ENCODE measurements around the gene ZBTB12.
"Not testable (repeated sequence)": the region's sequence is repeated elsewhere in the genome, so short reads cannot be mapped to it uniquely, and the experiment has no call there.

ZBTB12 gene, protein sequence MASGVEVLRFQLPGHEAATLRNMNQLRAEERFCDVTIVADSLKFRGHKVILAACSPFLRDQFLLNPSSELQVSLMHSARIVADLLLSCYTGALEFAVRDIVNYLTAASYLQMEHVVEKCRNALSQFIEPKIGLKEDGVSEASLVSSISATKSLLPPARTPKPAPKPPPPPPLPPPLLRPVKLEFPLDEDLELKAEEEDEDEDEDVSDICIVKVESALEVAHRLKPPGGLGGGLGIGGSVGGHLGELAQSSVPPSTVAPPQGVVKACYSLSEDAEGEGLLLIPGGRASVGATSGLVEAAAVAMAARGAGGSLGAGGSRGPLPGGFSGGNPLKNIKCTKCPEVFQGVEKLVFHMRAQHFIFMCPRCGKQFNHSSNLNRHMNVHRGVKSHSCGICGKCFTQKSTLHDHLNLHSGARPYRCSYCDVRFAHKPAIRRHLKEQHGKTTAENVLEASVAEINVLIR

DNA sequence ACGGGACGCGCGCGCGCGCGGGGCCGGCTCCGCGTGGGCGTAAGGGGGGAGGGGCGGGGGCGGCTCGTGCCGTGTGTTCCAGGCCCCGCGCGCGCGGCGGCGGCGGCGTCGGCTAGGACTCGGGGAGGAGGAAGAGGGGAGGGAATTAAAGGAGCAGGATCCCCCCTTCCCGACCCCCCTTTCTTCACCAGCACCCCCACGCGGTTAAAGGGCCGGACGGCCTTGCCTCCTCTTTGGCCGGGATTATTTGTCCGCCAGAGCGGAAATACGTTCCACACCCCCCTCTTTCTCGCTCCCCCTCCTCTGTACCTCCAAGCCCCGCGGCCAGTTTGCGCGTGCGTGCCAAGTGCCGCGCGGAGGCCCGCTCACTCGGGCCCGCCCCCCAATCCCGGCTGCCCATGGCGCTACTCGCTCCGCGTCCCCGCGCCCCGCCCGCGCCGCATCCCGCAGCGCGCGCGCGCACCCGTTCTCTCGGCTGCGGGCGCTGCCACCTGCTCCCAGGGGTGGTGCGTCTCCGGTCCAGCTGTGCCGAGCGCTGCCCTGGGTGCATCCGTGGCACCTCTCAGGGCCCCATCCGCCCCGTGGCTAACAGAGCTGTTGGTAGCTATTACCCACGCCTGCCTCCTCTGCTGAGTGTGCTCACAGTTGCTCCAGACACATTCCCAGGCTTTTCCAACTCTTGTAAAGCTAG is at the start of gene ZBTB12:
Gene ZBTB12, minus strand, starts transcription at position 134 of the 691 bp plus-strand sequence. CDS start 781 bp downstream, outside the sequence.
- no peak for DNase-seq

- no peak for DNase-seq
Observed at GRCh38 chr6:31949926-31950548, 48.2 kb upstream of the ZBTB12 start.

- DNase-seq: no peak
Observed at GRCh38 chr6:31948753-31949413, 47.0 kb upstream of the ZBTB12 start.

DNA sequence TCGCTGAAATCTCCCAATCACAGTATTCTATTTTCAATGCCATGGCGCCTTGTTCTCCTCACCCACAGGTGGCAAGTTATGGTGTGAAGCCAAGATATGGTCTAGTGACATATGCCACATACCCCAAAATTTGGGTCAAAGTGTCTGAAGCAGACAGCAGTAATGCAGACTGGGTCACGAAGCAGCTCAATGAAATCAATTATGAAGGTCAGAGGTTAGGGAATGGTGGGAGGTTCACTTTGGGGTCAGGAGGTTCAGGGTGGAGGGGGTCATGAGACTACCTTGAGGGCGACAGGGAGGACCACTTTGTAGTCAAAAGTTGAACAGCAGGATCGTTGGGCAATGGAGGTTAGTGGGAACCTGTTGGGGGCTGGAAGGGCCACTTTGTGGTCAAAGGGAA is 46.4 kb upstream of the ZBTB12 start:
- DNase-seq: no peak

DNA sequence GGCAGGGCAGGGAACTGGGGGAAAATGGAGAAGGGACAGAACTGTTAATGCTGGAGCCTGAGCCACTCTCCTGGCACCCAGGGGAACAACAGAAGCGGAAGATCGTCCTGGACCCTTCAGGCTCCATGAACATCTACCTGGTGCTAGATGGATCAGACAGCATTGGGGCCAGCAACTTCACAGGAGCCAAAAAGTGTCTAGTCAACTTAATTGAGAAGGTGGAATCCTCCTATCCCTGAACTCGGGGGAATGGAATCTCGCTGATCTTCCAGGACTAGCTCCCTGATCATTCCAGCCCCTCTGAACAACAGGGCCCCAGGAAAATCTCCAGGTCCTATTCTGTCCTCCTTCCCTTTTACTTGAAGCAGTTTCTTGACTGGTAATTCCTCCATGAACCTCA is 46.0 kb upstream of the ZBTB12 start:
- no peak for DNase-seq

DNA sequence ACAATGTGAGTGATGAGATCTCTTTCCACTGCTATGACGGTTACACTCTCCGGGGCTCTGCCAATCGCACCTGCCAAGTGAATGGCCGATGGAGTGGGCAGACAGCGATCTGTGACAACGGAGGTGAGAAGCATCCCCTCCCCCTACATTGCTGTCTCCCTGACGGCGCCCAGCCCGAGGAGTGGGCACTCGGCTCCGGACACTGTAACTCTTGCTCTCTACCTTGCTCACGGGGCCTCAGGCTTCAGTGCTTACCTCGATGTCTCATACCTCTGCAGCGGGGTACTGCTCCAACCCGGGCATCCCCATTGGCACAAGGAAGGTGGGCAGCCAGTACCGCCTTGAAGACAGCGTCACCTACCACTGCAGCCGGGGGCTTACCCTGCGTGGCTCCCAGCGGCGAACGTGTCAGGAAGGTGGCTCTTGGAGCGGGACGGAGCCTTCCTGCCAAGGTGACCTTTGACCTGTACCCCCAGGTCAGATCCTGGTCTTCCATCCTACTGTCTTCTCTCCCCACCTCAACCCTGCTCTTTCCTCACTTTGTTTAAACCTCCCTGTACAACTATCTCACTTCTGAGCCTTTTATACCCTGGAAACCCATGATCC is 45.3 kb upstream of the ZBTB12 start:
- DNase-seq: no peak

- DNase-seq: no peak
Observed at GRCh38 chr6:31946370-31946885, 44.5 kb upstream of the ZBTB12 start.

DNA sequence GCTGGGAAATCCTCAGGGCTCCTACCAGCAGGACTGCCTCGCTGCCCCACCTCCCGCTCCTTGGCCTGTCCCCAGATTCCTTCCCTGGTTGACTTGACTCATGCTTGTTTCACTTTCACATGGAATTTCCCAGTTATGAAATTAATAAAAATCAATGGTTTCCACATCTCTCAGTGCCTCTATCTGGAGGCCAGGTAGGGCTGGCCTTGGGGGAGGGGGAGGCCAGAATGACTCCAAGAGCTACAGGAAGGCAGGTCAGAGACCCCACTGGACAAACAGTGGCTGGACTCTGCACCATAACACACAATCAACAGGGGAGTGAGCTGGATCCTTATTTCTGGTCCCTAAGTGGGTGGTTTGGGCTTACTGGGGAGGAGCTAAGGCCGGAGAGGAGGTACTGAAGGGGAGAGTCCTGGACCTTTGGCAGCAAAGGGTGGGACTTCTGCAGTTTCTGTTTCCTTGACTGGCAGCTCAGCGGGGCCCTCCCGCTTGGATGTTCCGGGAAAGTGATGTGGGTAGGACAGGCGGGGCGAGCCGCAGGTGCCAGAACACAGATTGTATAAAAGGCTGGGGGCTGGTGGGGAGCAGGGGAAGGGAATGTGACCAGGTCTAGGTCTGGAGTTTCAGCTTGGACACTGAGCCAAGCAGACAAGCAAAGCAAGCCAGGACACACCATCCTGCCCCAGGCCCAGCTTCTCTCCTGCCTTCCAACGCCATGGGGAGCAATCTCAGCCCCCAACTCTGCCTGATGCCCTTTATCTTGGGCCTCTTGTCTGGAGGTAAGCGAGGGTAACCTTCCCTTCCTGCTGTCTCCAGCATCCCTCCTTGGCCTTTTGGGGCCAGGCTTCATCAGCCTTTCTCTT is 43.9 kb upstream of the ZBTB12 start, which contains the start of gene CFB:
Gene CFB, plus strand, starts transcription at position 589 of the 863 bp plus-strand sequence. Its CDS starts 127 bp downstream, at position 716.
- DNase-seq: no peak

DNA sequence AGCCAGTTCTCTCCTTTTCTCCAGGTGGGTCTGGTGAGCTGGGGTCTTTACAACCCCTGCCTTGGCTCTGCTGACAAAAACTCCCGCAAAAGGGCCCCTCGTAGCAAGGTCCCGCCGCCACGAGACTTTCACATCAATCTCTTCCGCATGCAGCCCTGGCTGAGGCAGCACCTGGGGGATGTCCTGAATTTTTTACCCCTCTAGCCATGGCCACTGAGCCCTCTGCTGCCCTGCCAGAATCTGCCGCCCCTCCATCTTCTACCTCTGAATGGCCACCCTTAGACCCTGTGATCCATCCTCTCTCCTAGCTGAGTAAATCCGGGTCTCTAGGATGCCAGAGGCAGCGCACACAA is 43.2 kb upstream of the ZBTB12 start:
- no peak for DNase-seq

GRCh38 chr6:31943742-31944141 is 41.9 kb upstream of the ZBTB12 start:
- DNase-seq: no peak

DNA sequence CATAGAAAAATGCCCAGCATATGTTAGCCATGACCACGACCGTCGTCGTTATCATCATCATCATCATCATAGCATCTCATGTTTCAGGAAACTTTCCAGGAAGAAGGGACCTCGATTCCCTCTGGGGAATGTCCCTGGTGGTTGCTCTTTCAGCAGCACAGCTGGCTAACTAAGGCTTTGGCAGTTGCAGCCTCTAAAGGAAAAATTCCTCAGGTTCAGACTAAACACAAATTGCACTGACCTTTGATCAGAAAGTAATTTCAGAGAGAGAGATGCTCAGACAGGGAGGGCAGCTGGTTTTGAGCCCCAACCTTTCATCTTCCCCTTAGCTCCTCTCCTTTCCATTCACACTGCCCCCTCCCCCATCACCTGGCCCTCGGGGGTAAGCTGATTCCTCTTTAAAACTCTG is 38.4 kb upstream of the ZBTB12 start:
- no peak for DNase-seq

GRCh38 chr6:31935823-31936222 is 33.9 kb upstream of the ZBTB12 start:
- no peak for DNase-seq

DNA sequence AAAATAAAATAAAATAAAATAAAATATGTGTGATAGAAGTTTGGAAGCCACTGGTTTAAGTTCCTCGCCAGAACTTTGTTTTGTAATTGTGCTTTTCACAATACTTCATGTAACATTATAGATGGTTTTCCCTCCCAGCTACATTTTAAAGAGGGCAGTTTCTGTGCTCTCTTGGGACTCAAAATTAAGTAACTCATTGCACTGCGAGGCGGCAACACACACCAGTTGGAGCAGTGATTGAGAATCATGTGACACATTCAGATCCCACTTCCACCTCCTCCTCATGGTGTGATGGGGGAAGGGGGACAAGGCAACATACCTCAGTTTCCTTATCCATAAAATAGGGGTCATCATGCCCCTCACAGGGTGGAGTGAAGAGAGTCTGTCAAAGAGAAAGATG is 33.1 kb upstream of the ZBTB12 start:
- DNase-seq: no peak

GRCh38 chr6:31933537-31933936 is 31.7 kb upstream of the ZBTB12 start:
- no peak for DNase-seq

DNA sequence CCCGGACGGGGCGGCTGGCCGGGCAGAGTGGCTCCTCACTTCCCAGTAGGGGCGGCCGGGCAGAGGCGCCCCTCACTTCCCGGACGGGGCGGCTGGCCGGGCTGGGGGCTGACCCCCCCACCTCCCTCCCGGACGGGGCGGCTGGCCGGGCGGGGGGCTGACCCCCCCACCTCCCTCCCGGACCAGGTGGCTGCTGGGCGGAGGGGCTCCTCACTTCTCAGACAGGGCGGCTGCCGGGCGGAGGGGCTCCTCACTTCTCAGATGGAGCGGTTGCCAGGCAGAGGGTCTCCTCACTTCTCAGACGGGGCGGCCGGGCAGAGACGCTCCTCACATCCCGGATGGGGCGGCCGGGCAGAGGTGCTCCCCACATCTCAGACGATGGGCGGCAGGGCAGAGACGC is 30.3 kb upstream of the ZBTB12 start:
- not testable (repeated sequence) for DNase-seq

GRCh38 chr6:31930962-31931361 is 29.1 kb upstream of the ZBTB12 start:
- no peak for DNase-seq

DNA sequence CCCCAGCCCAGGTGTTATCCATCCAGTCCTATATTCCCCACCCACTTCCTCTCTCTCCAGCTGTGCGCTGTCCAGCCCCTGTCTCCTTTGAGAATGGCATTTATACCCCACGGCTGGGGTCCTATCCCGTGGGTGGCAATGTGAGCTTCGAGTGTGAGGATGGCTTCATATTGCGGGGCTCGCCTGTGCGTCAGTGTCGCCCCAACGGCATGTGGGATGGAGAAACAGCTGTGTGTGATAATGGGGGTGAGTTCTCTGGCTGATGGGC is 26.7 kb upstream of the ZBTB12 start:
- no peak for DNase-seq

DNA sequence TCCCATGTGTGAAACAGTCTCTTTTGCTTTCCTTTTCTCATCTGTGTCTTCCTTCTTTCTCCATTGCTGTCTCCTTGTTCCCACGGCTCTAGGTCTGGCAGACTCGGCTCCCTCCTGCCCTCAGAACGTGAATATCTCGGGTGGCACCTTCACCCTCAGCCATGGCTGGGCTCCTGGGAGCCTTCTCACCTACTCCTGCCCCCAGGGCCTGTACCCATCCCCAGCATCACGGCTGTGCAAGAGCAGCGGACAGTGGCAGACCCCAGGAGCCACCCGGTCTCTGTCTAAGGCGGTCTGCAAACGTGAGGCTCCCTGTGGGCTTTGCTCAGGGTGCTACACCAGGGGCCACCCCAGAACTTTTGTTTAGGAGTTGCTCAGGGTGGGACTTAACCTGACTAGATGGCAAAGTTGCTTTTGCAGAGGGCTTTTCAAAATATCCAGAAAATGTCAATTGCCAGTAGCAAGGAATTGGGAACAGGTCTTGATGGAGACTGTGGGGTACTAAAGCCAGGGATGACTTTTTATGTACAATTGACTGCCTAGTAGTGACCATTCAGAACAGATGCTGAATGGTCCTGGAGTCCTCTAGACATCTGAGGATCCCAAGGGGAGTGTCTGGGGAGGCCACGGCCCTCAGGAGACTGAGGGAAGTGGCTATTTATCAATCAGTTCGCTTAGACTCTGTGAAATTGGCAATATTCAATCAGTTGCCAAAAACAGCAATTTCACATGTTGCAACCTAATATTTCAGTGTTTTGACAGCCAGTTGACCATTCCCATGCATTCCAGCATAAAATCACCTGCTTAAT is 26.2 kb upstream of the ZBTB12 start:
- no peak for DNase-seq

GRCh38 chr6:31927242-31927862 is 25.5 kb upstream of the ZBTB12 start, which contains the start of gene C2:
C2 (plus strand) TSS chr6:31927717; CDS start chr6:31927753, 36 bp downstream.
- DNase-seq: no peak

DNA sequence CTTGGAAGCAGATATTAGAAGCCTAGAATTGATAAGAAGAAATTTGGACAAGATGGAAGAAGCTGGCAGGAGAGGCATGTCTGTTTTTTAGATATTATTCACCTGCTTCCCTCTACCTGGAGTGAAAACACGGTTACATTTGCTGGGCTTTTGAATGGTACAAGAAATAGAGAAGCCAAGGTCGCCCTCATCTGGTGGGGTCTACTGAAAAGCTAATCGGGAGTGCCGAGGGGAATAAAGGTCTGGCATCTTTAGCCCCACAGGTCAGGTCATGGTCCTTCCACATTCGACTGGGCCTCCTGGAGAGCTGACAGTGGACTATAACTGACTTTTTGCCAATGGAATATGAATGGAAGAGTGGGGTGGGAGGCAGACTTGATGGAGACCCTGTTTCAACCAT is 21.1 kb upstream of the ZBTB12 start:
- no peak for DNase-seq

Measured in SIG-M5 (cell line).